OCI-LY3 (cell line): ENCODE data around the gene SEMA6A.

Experiments used
- CTCF ChIP-seq: fragments of 200-600, 300-600 bp; sonication (generic); IDR thresholded peaks from 2 replicates; pipeline ENCODE4 v1.5.1; 2014; ENCODE audit warnings: antibody characterized with exemption, low read length, low read depth
- EZH2phosphoT487 ChIP-seq: fragments of 200-600 bp; shearing (Covaris generic); IDR thresholded peaks from 2 replicates; pipeline ENCODE4 v1.6.1; 2018; ENCODE audit warnings: antibody characterized with exemption, mixed run types, low read depth

- TF ChIP-seq CTCF (no peak), EZH2phosphoT487 (no peak)
These were observed 38.1 kb downstream of the SEMA6A start for GRCh38 chr5:116536316-116537083.
